Calu3 (cell line): ENCODE results near the gene IL17RD. TPM values are rescaled to one million over a fixed set of nuclear protein-coding genes. Genes with fewer than 3 reads are reported as not detected.

Source experiments
- BruUV-seq: library from RNA; stranded (reverse); fragments of 400-500 nt; replicated peaks from 2 replicates; lab custom pipeline; 2021; lab: Mats Ljungman, UMichigan
- CTCF ChIA-PET: fragments of 300-600 bp; sonication (Branson Sonifier 250); formaldehyde crosslinking; loops from one replicate; lab custom pipeline; 2022; ENCODE audit warnings: antibody characterized with exemption; lab: Charles Lee
- DNase-seq: peaks from one replicate; pipeline ENCODE4 v3.0.0; 2022
- H3K27ac Mint-ChIP-seq: one replicate; pipeline ENCODE4 v1.8.0; 2022; ENCODE audit warnings: mixed read lengths; ENCODE audit not compliant: unreplicated experiment
- H3K27me3 Mint-ChIP-seq: one replicate; pipeline ENCODE4 v1.8.0; 2022; ENCODE audit warnings: mixed read lengths; ENCODE audit not compliant: unreplicated experiment
- H3K36me3 Mint-ChIP-seq: one replicate; pipeline ENCODE4 v1.8.0; 2022; ENCODE audit warnings: mild to moderate bottlenecking, moderate library complexity, mixed read lengths; ENCODE audit not compliant: insufficient read depth, unreplicated experiment
- H3K4me1 Mint-ChIP-seq: one replicate; pipeline ENCODE4 v1.8.0; 2022; ENCODE audit warnings: mild to moderate bottlenecking, low read depth, mixed read lengths; ENCODE audit not compliant: unreplicated experiment
- H3K4me3 Mint-ChIP-seq: one replicate; pipeline ENCODE4 v1.8.0; 2022; ENCODE audit warnings: mild to moderate bottlenecking, low read depth, moderate library complexity, mixed read lengths; ENCODE audit not compliant: unreplicated experiment
- H3K9me3 Mint-ChIP-seq: one replicate; pipeline ENCODE4 v1.8.0; 2022; ENCODE audit warnings: low read depth, mixed read lengths; ENCODE audit not compliant: unreplicated experiment
- CTCF ChIP-seq: fragments of 200-600 bp; IDR thresholded peaks from one replicate; pipeline ENCODE4 v1.8.0; 2022; ENCODE audit warnings: antibody characterized with exemption; ENCODE audit not compliant: unreplicated experiment
- intact Hi-C: fragments of 100-400 bp; cut with micrococcal nuclease; formaldehyde crosslinking; loops from one replicate; pipeline ENCODE4 v1.10.0; 2022; ENCODE audit not compliant: unreplicated experiment
- total RNA-seq: library from RNA; stranded (reverse); gene quantifications from 2 replicates; pipeline ENCODE4 v1.2.3, GENCODE V29; 2022

The IL17RD gene
- total RNA-seq, 1 experiment from 2014 or later = 2.2 TPM

GRCh38 chr3:57192028-57192427 is 26.9 kb upstream of the IL17RD start:
- intact Hi-C loops = no loop called here
- Mint-ChIP-seq H3K36me3 (peaks cover 3% of the 10 kb centered on the region), H3K27me3 (no peaks in the 10 kb centered on the region), H3K27ac (no peak overlapping the region), H3K4me3 (no peak overlapping the region), H3K9me3 (no peaks in the 10 kb centered on the region), H3K4me1 (no peaks in the 10 kb centered on the region)
- BruUV-seq = no TSS peak
- DNase-seq = no peak
- no peak for TF ChIP-seq CTCF
- CTCF ChIA-PET = no interaction called here

- TF ChIP-seq CTCF = no peak
- no peak overlapping the region for H3K4me3 Mint-ChIP-seq
- no peaks in the 10 kb centered on the region for H3K27me3 Mint-ChIP-seq
- no peak overlapping the region for H3K27ac Mint-ChIP-seq
- CTCF ChIA-PET = no interaction called here
- no TSS peak for BruUV-seq
- DNase-seq = no peak
- H3K4me1 Mint-ChIP-seq = no peaks in the 10 kb centered on the region
- no peaks in the 10 kb centered on the region for H3K9me3 Mint-ChIP-seq
- no peaks in the 10 kb centered on the region for H3K36me3 Mint-ChIP-seq
- intact Hi-C loops = no loop called here
These were observed 19.4 kb upstream of the IL17RD start for GRCh38 chr3:57184526-57184925.

GRCh38 chr3:57179580-57180410 is 14.6 kb upstream of the IL17RD start:
- H3K4me1 Mint-ChIP-seq = no peaks in the 10 kb centered on the region
- CTCF ChIA-PET = interaction anchor here (0.5 to 1.0 kb wide), 3 partner anchors 42 to 154 kb away, joined by 3 to 15 read pairs (median 5); no protein-coding TSS in a partner anchor
- BruUV-seq = no TSS peak
- TF ChIP-seq CTCF = no peak
- no peak for DNase-seq
- H3K4me3 Mint-ChIP-seq = no peak overlapping the region
- H3K27ac Mint-ChIP-seq = no peak overlapping the region
- H3K36me3 Mint-ChIP-seq = no peaks in the 10 kb centered on the region
- intact Hi-C loops = loop anchor here (5.0 kb wide), 1 partner anchor 43 kb away; no protein-coding TSS in a partner anchor
- no peaks in the 10 kb centered on the region for H3K9me3 Mint-ChIP-seq
- no peaks in the 10 kb centered on the region for H3K27me3 Mint-ChIP-seq

GRCh38 chr3:57176045-57176444 is 10.9 kb upstream of the IL17RD start:
- no peak for DNase-seq
- Mint-ChIP-seq H3K9me3 (no peaks in the 10 kb centered on the region), H3K36me3 (no peaks in the 10 kb centered on the region), H3K4me1 (peaks cover 2% of the 10 kb centered on the region), H3K27me3 (no peaks in the 10 kb centered on the region), H3K27ac (no peak overlapping the region), H3K4me3 (no peak overlapping the region)
- intact Hi-C loops = loop anchor here (5.0 kb wide), 1 partner anchor 46 kb away; no protein-coding TSS in a partner anchor
- BruUV-seq = no TSS peak
- CTCF ChIA-PET = no interaction called here
- no peak for TF ChIP-seq CTCF
